Gastrocnemius medialis (tissue), 4 donors: ENCODE results near the gene PCYOX1L.

Experiments used
- CTCF ChIP-seq, 5 experiments: fragments of 450-650 bp in 3 of 5; fragments of 200-600 bp in 2 of 5; sonication (generic) in 2 of 5; IDR thresholded peaks in 4 of 5; conservative IDR thresholded peaks in 1 of 5; 1 replicate in 4 of 5; 2 replicates in 1 of 5; pipeline ENCODE4 v1.5.1; 2016 to 2019; ENCODE audit warnings: antibody characterized with exemption in 5 of 5, mild to moderate bottlenecking in 3 of 5, moderate library complexity in 3 of 5
- POLR2A ChIP-seq, 2 donors: fragments of 450-650 bp; IDR thresholded peaks; one replicate each; pipeline ENCODE4 v1.6.1; 2017; ENCODE audit warnings: antibody characterized with exemption in 2 of 2, mild to moderate bottlenecking in 2 of 2, moderate library complexity in 2 of 2

GRCh38 chr5:149387081-149387631 lies 29.3 kb downstream of the PCYOX1L start:
- TF ChIP-seq CTCF (IDR thresholded peaks at IDR 0.05 in 4 of 5, conservative IDR thresholded peaks at IDR 0.05 in 1 of 5) (no peak), POLR2A (IDR thresholded peaks at IDR 0.05) (no peak)
